Measurements from ENCODE around the gene PLXNA3. TPM values are rescaled to one million over a fixed set of nuclear protein-coding genes. Genes with fewer than 3 reads are reported as not detected.

The PLXNA3 gene
- polyA plus RNA-seq (ENCODE audit: insufficient read length) = 60.5 TPM
- long read RNA-seq, donor 1, partial matches to known transcripts = 10 of 11 reads
- long read RNA-seq, donor 1, other reads (novel, unspliced or antisense) = 0 of 11 reads
- long read RNA-seq, donor 2, partial matches to known transcripts = 10 of 12 reads
- long read RNA-seq, donor 2, other reads (novel, unspliced or antisense) = 0 of 12 reads
- long read RNA-seq, donor 3, partial matches to known transcripts = 6 of 7 reads
- long read RNA-seq, donor 3, other reads (novel, unspliced or antisense) = 0 of 7 reads
- long read RNA-seq, donor 4, partial matches to known transcripts = 24 of 24 reads
- long read RNA-seq, donor 4, other reads (novel, unspliced or antisense) = 0 of 24 reads
- long read RNA-seq, donor 5, partial matches to known transcripts = 6 of 7 reads
- long read RNA-seq, donor 5, other reads (novel, unspliced or antisense) = 0 of 7 reads
- long read RNA-seq, donor 6, partial matches to known transcripts = 0 of 4 reads
- long read RNA-seq, donor 6, other reads (novel, unspliced or antisense) = 0 of 4 reads
- long read RNA-seq, donor 7, partial matches to known transcripts = 23 of 27 reads
- long read RNA-seq, donor 7, other reads (novel, unspliced or antisense) = 0 of 27 reads
- long read RNA-seq, donor 8, partial matches to known transcripts = 0 of 1 reads
- long read RNA-seq, donor 8, other reads (novel, unspliced or antisense) = 0 of 1 reads

DNA sequence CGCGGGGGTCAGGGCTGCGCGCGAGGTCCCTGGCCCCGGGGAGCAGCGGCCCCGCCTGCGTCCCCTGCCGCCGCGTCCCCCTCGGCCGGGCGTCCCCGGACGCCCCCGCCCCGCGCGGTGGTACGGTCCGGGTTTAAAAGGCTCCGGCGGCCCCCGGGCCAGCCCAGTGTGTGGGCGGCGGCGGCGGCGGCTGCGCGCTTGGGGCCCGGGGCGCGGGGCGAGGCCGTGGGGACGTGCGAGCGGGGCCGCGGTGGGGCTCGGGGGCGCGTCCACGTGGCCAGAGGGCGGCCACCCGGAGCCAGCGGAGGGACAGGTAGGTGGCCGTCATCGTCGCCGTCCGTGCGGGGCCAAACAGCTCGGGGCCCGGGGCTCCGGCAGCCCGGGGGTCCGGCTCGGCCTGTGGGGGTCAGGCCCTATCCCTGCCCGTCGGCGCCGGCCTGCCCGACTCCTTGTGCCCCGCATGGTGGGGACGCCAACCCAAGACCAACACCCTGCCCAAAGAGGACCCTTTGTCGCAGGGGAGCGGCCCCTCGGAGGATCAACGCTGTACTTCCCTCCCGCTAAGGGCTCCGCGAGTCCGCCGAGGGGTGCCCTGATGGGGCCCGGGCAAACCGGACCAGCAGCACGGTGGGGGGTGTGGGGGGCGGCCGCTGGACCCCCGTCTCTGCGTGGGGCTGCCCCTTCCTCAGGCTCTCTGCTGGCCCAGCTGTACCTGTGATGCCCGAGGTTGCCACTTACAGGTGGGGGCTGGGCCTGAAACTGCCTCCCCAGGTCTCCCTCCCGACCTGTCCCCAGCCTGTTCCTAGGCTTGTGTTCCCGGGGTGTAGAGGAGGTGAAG, at the start of gene PLXNA3:
Gene PLXNA3, plus strand, starts transcription at position 166 of the 838 bp plus-strand sequence. CDS start 1,903 bp downstream, outside the sequence.
- DNase-seq = no peak

DNA sequence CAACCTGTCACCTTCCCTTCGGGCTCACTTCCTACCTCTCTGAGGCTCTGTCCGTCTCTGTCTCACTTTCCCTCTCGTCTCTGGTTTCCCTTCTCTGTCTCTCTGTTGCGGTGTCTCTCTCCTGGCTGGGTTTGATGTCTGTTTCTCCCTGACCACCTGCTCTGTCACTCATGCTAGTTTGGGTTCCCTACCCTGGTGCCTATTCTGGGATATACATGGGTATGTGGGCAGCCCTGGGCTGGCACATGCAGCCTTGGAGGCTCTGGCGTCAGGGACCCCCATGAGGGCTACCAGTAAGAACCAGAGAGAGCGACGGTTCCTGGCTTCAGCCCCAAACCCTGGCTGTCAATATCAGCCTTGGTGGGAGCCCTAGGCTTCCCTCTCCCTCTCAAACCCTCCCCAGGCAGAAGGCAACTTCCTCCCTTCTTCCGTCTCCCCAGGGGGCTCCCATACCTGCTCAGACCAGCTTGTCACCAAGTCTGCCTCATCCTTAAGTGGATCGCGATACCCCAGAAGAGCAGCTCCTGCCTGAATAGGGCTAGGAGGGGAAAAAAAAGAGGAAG, 49.3 kb upstream of the PLXNA3 start:
- DNase-seq = no peak

- DNase-seq = no peak
Observed at GRCh38 chrX:154409222-154409871, 48.7 kb upstream of the PLXNA3 start, which contains the start of gene DNASE1L1. Gene DNASE1L1 (minus strand): TSS chrX:154409254. CDS start chrX:154405568, 3,686 bp downstream.

DNA sequence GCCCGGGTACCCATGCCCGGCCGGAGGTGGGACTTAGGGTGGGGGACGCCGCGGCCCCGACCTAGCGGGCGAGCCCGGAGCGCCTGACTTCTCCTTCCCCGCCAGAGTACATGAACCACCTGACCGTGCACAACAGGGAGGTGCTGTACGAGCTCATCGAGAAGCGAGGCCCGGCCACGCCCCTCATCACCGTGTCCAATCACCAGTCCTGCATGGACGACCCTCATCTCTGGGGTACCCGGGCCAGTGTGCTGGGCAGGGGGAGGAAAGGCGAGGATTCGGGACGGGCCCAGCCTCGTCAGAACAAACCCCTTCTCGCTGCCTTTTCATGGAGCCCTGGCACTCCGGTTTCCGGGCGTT, 46.1 kb upstream of the PLXNA3 start:
- no peak for DNase-seq

GRCh38 chrX:154412468-154412867, 45.6 kb upstream of the PLXNA3 start:
- DNase-seq = no peak

DNA sequence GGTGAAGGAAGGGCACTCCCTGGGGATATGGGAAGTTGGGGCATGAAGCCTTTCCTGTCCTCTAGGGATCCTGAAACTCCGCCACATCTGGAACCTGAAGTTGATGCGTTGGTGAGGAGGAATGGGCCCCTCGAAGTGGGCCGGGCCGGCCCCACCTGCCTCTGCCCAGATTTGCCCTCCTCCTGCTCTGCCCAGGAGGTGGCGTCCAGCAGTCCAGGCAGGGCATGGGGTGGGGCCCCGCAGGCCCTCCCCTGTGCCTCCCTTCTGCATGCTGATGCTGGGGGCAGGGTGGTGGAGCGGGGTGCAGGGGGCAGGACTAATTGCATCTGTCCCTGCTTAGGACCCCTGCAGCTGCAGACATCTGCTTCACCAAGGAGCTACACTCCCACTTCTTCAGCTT, 44.9 kb upstream of the PLXNA3 start:
- DNase-seq = no peak

- no peak for DNase-seq
Observed at GRCh38 chrX:154417157-154417556, 40.9 kb upstream of the PLXNA3 start.

DNA sequence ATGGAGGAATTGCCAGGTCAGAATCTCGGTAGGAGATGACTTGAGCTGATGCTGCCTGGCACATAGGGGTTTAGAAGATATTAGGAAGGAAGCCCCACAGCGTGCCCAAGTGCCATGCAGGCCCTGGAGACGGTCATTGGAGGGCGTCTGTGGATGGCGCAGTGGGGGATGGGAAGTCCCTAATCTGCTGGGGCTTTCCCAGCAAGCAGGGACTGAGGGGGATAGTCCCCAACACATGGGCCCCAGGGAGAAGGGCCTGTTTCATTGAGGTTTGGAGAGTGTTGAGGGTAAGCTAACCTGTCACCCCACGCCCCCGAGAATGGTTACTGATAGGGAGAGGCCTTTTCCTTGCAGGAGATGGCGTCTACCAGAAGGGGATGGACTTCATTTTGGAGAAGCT, 38.9 kb upstream of the PLXNA3 start:
- no peak for DNase-seq

GRCh38 chrX:154419688-154420401, 38.2 kb upstream of the PLXNA3 start:
- DNase-seq = no peak

DNA sequence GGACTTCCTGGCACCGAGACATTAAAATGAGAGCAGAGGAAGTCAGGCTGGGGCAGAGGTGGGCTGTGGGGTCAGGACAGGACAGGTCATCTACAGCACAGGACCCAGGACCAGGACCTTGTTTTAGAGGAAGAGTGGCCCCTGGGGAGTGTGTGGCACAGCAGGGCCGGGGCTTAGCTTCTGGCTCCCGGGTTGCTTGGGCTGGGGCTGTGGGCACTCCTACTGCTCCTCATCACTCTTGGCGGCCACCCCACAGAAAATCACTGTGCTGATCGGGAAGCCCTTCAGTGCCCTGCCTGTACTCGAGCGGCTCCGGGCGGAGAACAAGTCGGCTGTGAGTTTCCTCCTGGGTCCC, 37.7 kb upstream of the PLXNA3 start:
- no peak for DNase-seq

DNA sequence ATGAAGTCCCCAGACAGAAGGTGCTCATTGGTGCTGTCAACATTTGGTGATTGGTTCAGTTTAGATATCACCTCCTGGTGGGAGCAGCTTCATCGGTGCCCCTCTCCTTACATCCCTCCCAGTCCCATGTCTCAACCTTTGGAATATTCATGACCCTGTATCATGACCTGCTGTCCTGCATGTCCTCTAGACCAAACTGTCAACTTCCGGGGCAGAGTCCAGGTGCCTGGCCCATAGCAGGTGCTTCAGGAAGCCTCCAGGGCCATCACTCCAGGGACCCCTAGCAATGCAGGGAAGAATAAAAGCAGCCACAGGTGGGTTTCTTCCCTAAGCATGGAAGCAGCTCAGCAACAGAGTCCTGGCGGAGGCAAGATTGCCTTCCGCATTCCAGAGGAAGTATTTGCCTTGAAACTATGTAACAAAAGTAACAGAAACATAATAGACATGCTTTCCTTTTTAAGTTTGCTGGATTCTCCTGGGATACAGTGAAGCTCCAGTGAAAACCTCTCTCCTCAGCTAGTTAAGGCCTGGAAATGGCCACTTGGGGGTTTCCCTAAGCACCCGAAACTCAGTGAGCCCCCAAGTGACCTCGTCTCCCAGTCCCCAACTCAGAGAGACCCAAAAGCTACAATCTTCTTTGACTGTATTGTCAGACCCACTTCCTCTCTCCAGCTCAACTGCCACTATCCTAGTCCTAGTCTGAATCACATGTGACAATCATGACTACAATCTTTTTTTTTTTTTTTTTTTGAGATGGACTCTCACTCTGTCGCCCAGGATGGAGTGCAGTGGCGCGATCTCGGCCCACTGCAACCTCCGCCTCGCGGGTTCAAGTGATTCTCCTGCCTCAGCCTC, 30.9 kb upstream of the PLXNA3 start:
- no peak for DNase-seq

GRCh38 chrX:154428176-154429171, 29.6 kb upstream of the PLXNA3 start, which contains the start of gene ATP6AP1:
Gene ATP6AP1 (plus strand): TSS chrX:154428677. CDS start chrX:154428693, 16 bp downstream.
- DNase-seq = peak; percentile 88

- no peak for DNase-seq
Observed at GRCh38 chrX:154429711-154430110, 28.4 kb upstream of the PLXNA3 start.

DNA sequence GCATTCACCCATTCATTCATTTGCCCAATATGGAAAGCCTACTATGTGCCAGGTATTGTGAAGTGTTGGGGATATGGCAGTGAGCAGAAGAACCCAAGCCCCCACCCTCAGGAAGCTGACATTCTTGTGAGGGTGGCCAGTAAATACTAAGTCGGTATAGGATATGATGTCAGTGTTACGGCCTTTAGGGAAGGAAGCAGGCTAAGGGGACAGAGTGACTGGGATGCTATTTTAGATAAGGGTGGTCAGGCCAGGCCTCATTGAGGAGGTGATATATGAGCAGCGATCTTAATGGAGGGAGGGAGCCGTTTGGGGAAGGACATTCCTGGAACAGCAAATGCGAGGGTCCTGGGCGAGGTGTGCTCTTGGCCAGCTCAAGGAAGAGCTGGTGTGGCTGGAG, 27.6 kb upstream of the PLXNA3 start:
- DNase-seq = no peak

DNA sequence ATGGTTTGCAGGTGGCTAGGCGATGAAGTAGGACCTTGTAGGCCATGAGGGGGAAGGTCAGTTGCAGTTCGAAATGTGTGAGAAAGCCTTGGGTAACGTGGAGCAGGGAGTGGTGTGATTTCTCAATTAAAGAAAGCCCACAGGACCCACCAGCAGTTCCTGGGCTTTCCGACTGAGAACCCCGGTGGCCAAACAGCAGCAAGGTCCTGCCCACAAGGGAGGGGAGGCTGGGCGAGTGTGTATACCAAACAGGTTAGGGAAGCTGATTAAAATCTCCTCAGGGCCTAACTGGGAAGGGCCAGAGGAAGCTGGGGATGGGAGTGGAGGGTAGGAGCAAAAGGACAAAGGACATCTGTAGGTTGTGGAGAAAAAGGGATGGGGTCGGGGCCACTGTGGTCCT, 27.2 kb upstream of the PLXNA3 start:
- no peak for DNase-seq

DNA sequence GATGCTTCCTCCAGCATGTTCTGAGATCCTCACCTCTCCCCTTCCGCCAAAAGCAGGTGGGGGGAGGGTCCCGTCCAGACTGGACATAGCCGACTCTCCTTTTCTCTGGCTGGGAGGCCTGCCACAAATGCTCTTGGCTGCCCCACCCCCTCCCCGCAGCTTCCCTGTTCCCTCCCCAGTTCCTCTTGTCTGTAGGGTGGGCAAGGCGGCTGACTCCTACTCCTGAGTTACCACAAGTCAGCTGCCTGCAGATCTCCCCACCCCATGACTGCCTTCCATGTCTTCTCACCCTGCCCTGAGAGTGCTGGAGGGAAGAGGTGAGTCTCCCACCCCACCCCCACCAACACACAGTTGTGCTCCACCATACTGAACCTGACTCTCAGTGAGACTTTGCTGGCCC, 26.7 kb upstream of the PLXNA3 start:
- no peak for DNase-seq

DNA sequence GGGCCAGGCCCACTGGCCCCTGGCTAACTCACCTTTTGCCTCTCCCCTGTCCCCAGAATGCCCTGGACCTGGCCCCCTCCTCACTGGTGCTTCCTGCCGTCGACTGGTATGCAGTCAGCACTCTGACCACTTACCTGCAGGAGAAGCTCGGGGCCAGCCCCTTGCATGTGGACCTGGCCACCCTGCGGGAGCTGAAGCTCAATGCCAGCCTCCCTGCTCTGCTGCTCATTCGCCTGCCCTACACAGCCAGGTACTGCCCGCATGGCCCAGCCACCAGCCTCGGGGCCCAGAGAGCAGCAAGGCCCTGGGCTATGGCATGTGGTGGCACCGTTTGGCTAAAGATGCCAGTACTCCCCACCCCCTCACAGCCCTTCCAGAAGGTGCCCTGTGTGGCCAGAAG, 25.9 kb upstream of the PLXNA3 start:
- DNase-seq = no peak

GRCh38 chrX:154433605-154434004, 24.5 kb upstream of the PLXNA3 start:
- no peak for DNase-seq

Measured in left kidney (tissue), 8 donors.